GM23338 (cell line): ENCODE measurements around the gene JAKMIP2. TPM values are rescaled to one million over a fixed set of nuclear protein-coding genes. Genes with fewer than 3 reads are reported as not detected.

Source experiments
- ATAC-seq: fragments of 200-7000 bp; cut with Tn5 transposase; 3 replicates; pipeline ENCODE4 v1.9.1; 2020
- DNase-seq: peaks from one replicate; pipeline ENCODE4 v3.0.0-alpha.2; 2015; ENCODE audit warnings: low spot score
- H2AFZ ChIP-seq: fragments of 200-600 bp; sonication (generic); 2 replicates; pipeline ENCODE4 v1.8.0; 2016; ENCODE audit warnings: antibody characterized with exemption, mild to moderate bottlenecking, moderate library complexity
- H3F3A ChIP-seq: fragments of 200-600 bp; sonication (generic); replicated peaks from 2 replicates; pipeline ENCODE4 v1.8.0; 2017; ENCODE audit warnings: antibody characterized with exemption, mixed run types, low read depth
- H3K27ac ChIP-seq: fragments of 200-600 bp; sonication (generic); 2 replicates; pipeline ENCODE4 v1.6.1; 2016; ENCODE audit warnings: low read depth
- H3K27me3 ChIP-seq: fragments of 200-600 bp; sonication (generic); 2 replicates; pipeline ENCODE4 v1.8.0; 2016; ENCODE audit warnings: mild to moderate bottlenecking, mixed run types, moderate library complexity; ENCODE audit not compliant: insufficient read depth
- H3K36me3 ChIP-seq: fragments of 200-600 bp; sonication (generic); 2 replicates; pipeline ENCODE4 v1.8.0; 2016; ENCODE audit warnings: mild to moderate bottlenecking; ENCODE audit not compliant: insufficient read depth
- H3K4me1 ChIP-seq: fragments of 200-600 bp; sonication (generic); 2 replicates; pipeline ENCODE4 v1.8.0; 2016; ENCODE audit warnings: mild to moderate bottlenecking, moderate library complexity; ENCODE audit not compliant: insufficient read depth
- H3K4me2 ChIP-seq: fragments of 200-600 bp; sonication (generic); 2 replicates; pipeline ENCODE4 v1.7.1; 2017; ENCODE audit warnings: mixed run types
- H3K4me3 ChIP-seq: fragments of 200-600 bp; sonication (generic); 2 replicates; pipeline ENCODE4 v1.6.1; 2016; ENCODE audit warnings: mixed run types
- H3K79me2 ChIP-seq: fragments of 200-600 bp; sonication (generic); replicated peaks from 2 replicates; pipeline ENCODE4 v1.8.0; 2017; ENCODE audit warnings: mild to moderate bottlenecking; ENCODE audit not compliant: insufficient read depth
- H3K9me2 ChIP-seq: fragments of 200-600 bp; sonication (generic); 2 replicates; pipeline ENCODE4 v1.8.0; 2017; ENCODE audit not compliant: insufficient read depth
- H4K20me1 ChIP-seq: fragments of 200-600 bp; sonication (generic); replicated peaks from 2 replicates; pipeline ENCODE4 v1.8.0; 2017; ENCODE audit warnings: mild to moderate bottlenecking; ENCODE audit not compliant: insufficient read depth
- H3K27ac Mint-ChIP-seq: 2 replicates; pipeline ENCODE4 v1.8.0; 2020; ENCODE audit warnings: inconsistent platforms, mild to moderate bottlenecking, moderate library complexity, mixed read lengths
- H3K27me3 Mint-ChIP-seq: 3 replicates; pipeline ENCODE4 v1.8.0; 2022; ENCODE audit warnings: low read depth, mild to moderate bottlenecking, moderate library complexity, mixed read lengths, inconsistent platforms; ENCODE audit not compliant: insufficient read depth, poor library complexity
- H3K36me3 Mint-ChIP-seq: 3 replicates; pipeline ENCODE4 v1.8.0; 2021; ENCODE audit warnings: low read depth, mild to moderate bottlenecking, inconsistent platforms, moderate library complexity, mixed read lengths
- H3K4me1 Mint-ChIP-seq: 3 replicates; pipeline ENCODE4 v1.8.0; 2020; ENCODE audit warnings: mild to moderate bottlenecking, inconsistent platforms, mixed read lengths
- H3K4me3 Mint-ChIP-seq: 3 replicates; pipeline ENCODE4 v1.8.0; 2021; ENCODE audit warnings: moderate library complexity, mild to moderate bottlenecking, inconsistent platforms, mixed read lengths
- H3K9me3 Mint-ChIP-seq: 3 replicates; pipeline ENCODE4 v1.8.0; 2020; ENCODE audit warnings: moderate library complexity, mild to moderate bottlenecking, inconsistent platforms, mixed read lengths
- CREB1 ChIP-seq: fragments of 250-450 bp; sonication (Bioruptor Pico); IDR thresholded peaks from 2 replicates; pipeline ENCODE4 v1.5.0; 2020; ENCODE audit warnings: low read depth, mild to moderate bottlenecking, moderate library complexity
- EZH2 ChIP-seq: fragments of 200-600 bp; sonication (generic); IDR thresholded peaks from one replicate; pipeline ENCODE4 v1.8.0; 2017; ENCODE audit warnings: antibody characterized with exemption, mild to moderate bottlenecking, low read depth; ENCODE audit not compliant: unreplicated experiment
- EZH2phosphoT487 ChIP-seq: fragments of 200-600 bp; sonication (generic); IDR thresholded peaks from one replicate; pipeline ENCODE4 v1.8.1; 2018; ENCODE audit warnings: antibody characterized with exemption; ENCODE audit not compliant: unreplicated experiment
- JUNB ChIP-seq: IDR thresholded peaks from one replicate; pipeline ENCODE4 v1.6.1; 2016; ENCODE audit warnings: antibody characterized with exemption; ENCODE audit not compliant: unreplicated experiment
- NANOG ChIP-seq: IDR thresholded peaks from 2 replicates; pipeline ENCODE4 v1.6.1; 2016; ENCODE audit warnings: antibody characterized with exemption, borderline replicate concordance
- POLR2AphosphoS5 ChIP-seq: IDR thresholded peaks from 2 replicates; pipeline ENCODE4 v1.6.1; 2016; ENCODE audit warnings: antibody characterized with exemption, low read depth
- STAT1 ChIP-seq: IDR thresholded peaks from one replicate; pipeline ENCODE4 v1.6.1; 2016; ENCODE audit warnings: antibody characterized with exemption; ENCODE audit not compliant: unreplicated experiment
- ZNF114 ChIP-seq: fragments of 250-450 bp; sonication (Bioruptor Pico); IDR thresholded peaks from 2 replicates; pipeline ENCODE4 v1.5.0; 2020; ENCODE audit warnings: mild to moderate bottlenecking, moderate library complexity
- ZNF331 ChIP-seq: fragments of 250-450 bp; sonication (Bioruptor Pico); IDR thresholded peaks from 2 replicates; pipeline ENCODE4 v1.5.0; 2020; ENCODE audit warnings: low read depth, mild to moderate bottlenecking, moderate library complexity
- polyA plus RNA-seq: library from polyadenylated mRNA; unstranded; fragments of >200 nt; fragmentation: Nextera tagmentation; extraction: Ambion mirVana; gene quantifications from 2 replicates; pipeline ENCODE4 v1.2.1, GENCODE V29; 2016
- total RNA-seq: library from RNA; depleted of rRNA; stranded (reverse); fragments of >200 nt; shearing (Covaris generic); gene quantifications from 2 replicates; pipeline ENCODE4 v1.2.3, GENCODE V29; 2014
- TF ChIP-seq, protein P1 (sequence below): IDR thresholded peaks from 2 replicates; pipeline ENCODE4 v1.6.1; 2016; ENCODE audit warnings: antibody characterized with exemption
- TF ChIP-seq, protein P2 (sequence below), 2 experiments: fragments of 200-600 bp in 1 of 2; sonication (generic) in 1 of 2; conservative IDR thresholded peaks; 2 replicates each; pipeline versions ENCODE4 v1.5.1 to v1.6.1; 2016 to 2017; ENCODE audit warnings: antibody characterized with exemption in 2 of 2, low read depth in 2 of 2, mild to moderate bottlenecking in 2 of 2, moderate library complexity in 1 of 2
- TF ChIP-seq, protein P3 (sequence below): IDR thresholded peaks from one replicate; pipeline ENCODE4 v1.6.1; 2018; ENCODE audit warnings: antibody characterized with exemption; ENCODE audit not compliant: unreplicated experiment
- TF ChIP-seq, protein P4 (sequence below): fragments of 250-450 bp; sonication (Bioruptor Pico); IDR thresholded peaks from 2 replicates; pipeline ENCODE4 v1.5.0; 2020; ENCODE audit warnings: mild to moderate bottlenecking, moderate library complexity

Gene JAKMIP2
- total and polyA plus RNA-seq, 2 experiments from 2014 or later = 20.5 to 27.2 TPM

DNA sequence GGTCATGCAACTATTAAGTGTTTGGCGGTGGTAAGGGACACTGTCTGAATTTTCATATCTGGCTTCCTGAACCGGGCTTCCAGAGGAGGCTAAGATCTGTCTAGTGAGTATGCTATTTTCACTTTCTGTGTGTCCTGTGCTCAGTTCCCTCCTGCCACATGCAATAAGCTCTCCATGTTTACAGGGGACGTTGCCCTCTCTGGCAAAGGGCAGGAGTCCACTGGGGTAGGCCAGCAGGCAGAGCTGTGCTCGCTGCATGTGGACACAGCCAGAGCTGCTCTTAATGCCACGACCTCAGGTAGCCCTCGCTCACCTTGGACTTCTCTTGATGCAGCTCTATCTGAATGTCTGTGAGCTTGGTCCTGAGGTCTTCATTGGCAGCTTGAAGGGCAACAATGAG is 111.2 kb downstream of the JAKMIP2 start:
- Histone ChIP-seq H3K9me2 (no peaks in the 10 kb centered on the region), H3K4me1 (no peaks in the 10 kb centered on the region), H2AFZ (no peak overlapping the region), H3F3A (peaks cover 4% of the 10 kb centered on the region; the same call in 1 of the 2 replicates), H3K27me3 (no peaks in the 10 kb centered on the region), H3K4me3 (no peak overlapping the region), H3K27ac (no peak overlapping the region), H3K79me2 (no peaks in the 10 kb centered on the region), H3K36me3 (peaks cover 16% of the 10 kb centered on the region; the same call in 1 of the 2 replicates), H4K20me1 (peaks cover 7% of the 10 kb centered on the region), H3K4me2 (no peak overlapping the region)
- Mint-ChIP-seq H3K4me1 (peaks cover 2% of the 10 kb centered on the region; the same call in 1 of the 3 replicates), H3K4me3 (no peak overlapping the region), H3K36me3 (peaks cover 8% of the 10 kb centered on the region; the same call in 2 of the 3 replicates), H3K27ac (no peak overlapping the region), H3K27me3 (no peaks in the 10 kb centered on the region), H3K9me3 (no peaks in the 10 kb centered on the region)
- ATAC-seq (no peak), DNase-seq (no peak)
- TF ChIP-seq, protein P1, sequence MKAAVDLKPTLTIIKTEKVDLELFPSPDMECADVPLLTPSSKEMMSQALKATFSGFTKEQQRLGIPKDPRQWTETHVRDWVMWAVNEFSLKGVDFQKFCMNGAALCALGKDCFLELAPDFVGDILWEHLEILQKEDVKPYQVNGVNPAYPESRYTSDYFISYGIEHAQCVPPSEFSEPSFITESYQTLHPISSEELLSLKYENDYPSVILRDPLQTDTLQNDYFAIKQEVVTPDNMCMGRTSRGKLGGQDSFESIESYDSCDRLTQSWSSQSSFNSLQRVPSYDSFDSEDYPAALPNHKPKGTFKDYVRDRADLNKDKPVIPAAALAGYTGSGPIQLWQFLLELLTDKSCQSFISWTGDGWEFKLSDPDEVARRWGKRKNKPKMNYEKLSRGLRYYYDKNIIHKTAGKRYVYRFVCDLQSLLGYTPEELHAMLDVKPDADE = no peak
- TF ChIP-seq POLR2AphosphoS5 (no peak), EZH2 (no peak), ZNF331 (CRISPR knock-in tag) (no peak), STAT1 (no peak), JUNB (no peak), CREB1 (no peak), NANOG (no peak), ZNF114 (CRISPR knock-in tag) (no peak), EZH2phosphoT487 (no peak)
- TF ChIP-seq, protein P2, sequence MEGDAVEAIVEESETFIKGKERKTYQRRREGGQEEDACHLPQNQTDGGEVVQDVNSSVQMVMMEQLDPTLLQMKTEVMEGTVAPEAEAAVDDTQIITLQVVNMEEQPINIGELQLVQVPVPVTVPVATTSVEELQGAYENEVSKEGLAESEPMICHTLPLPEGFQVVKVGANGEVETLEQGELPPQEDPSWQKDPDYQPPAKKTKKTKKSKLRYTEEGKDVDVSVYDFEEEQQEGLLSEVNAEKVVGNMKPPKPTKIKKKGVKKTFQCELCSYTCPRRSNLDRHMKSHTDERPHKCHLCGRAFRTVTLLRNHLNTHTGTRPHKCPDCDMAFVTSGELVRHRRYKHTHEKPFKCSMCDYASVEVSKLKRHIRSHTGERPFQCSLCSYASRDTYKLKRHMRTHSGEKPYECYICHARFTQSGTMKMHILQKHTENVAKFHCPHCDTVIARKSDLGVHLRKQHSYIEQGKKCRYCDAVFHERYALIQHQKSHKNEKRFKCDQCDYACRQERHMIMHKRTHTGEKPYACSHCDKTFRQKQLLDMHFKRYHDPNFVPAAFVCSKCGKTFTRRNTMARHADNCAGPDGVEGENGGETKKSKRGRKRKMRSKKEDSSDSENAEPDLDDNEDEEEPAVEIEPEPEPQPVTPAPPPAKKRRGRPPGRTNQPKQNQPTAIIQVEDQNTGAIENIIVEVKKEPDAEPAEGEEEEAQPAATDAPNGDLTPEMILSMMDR (conservative IDR thresholded peaks at IDR 0.05; ENCODE audit: low read depth in 2 of 2) = no peak
- TF ChIP-seq, protein P3, sequence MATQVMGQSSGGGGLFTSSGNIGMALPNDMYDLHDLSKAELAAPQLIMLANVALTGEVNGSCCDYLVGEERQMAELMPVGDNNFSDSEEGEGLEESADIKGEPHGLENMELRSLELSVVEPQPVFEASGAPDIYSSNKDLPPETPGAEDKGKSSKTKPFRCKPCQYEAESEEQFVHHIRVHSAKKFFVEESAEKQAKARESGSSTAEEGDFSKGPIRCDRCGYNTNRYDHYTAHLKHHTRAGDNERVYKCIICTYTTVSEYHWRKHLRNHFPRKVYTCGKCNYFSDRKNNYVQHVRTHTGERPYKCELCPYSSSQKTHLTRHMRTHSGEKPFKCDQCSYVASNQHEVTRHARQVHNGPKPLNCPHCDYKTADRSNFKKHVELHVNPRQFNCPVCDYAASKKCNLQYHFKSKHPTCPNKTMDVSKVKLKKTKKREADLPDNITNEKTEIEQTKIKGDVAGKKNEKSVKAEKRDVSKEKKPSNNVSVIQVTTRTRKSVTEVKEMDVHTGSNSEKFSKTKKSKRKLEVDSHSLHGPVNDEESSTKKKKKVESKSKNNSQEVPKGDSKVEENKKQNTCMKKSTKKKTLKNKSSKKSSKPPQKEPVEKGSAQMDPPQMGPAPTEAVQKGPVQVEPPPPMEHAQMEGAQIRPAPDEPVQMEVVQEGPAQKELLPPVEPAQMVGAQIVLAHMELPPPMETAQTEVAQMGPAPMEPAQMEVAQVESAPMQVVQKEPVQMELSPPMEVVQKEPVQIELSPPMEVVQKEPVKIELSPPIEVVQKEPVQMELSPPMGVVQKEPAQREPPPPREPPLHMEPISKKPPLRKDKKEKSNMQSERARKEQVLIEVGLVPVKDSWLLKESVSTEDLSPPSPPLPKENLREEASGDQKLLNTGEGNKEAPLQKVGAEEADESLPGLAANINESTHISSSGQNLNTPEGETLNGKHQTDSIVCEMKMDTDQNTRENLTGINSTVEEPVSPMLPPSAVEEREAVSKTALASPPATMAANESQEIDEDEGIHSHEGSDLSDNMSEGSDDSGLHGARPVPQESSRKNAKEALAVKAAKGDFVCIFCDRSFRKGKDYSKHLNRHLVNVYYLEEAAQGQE = no peak
- TF ChIP-seq, protein P4, sequence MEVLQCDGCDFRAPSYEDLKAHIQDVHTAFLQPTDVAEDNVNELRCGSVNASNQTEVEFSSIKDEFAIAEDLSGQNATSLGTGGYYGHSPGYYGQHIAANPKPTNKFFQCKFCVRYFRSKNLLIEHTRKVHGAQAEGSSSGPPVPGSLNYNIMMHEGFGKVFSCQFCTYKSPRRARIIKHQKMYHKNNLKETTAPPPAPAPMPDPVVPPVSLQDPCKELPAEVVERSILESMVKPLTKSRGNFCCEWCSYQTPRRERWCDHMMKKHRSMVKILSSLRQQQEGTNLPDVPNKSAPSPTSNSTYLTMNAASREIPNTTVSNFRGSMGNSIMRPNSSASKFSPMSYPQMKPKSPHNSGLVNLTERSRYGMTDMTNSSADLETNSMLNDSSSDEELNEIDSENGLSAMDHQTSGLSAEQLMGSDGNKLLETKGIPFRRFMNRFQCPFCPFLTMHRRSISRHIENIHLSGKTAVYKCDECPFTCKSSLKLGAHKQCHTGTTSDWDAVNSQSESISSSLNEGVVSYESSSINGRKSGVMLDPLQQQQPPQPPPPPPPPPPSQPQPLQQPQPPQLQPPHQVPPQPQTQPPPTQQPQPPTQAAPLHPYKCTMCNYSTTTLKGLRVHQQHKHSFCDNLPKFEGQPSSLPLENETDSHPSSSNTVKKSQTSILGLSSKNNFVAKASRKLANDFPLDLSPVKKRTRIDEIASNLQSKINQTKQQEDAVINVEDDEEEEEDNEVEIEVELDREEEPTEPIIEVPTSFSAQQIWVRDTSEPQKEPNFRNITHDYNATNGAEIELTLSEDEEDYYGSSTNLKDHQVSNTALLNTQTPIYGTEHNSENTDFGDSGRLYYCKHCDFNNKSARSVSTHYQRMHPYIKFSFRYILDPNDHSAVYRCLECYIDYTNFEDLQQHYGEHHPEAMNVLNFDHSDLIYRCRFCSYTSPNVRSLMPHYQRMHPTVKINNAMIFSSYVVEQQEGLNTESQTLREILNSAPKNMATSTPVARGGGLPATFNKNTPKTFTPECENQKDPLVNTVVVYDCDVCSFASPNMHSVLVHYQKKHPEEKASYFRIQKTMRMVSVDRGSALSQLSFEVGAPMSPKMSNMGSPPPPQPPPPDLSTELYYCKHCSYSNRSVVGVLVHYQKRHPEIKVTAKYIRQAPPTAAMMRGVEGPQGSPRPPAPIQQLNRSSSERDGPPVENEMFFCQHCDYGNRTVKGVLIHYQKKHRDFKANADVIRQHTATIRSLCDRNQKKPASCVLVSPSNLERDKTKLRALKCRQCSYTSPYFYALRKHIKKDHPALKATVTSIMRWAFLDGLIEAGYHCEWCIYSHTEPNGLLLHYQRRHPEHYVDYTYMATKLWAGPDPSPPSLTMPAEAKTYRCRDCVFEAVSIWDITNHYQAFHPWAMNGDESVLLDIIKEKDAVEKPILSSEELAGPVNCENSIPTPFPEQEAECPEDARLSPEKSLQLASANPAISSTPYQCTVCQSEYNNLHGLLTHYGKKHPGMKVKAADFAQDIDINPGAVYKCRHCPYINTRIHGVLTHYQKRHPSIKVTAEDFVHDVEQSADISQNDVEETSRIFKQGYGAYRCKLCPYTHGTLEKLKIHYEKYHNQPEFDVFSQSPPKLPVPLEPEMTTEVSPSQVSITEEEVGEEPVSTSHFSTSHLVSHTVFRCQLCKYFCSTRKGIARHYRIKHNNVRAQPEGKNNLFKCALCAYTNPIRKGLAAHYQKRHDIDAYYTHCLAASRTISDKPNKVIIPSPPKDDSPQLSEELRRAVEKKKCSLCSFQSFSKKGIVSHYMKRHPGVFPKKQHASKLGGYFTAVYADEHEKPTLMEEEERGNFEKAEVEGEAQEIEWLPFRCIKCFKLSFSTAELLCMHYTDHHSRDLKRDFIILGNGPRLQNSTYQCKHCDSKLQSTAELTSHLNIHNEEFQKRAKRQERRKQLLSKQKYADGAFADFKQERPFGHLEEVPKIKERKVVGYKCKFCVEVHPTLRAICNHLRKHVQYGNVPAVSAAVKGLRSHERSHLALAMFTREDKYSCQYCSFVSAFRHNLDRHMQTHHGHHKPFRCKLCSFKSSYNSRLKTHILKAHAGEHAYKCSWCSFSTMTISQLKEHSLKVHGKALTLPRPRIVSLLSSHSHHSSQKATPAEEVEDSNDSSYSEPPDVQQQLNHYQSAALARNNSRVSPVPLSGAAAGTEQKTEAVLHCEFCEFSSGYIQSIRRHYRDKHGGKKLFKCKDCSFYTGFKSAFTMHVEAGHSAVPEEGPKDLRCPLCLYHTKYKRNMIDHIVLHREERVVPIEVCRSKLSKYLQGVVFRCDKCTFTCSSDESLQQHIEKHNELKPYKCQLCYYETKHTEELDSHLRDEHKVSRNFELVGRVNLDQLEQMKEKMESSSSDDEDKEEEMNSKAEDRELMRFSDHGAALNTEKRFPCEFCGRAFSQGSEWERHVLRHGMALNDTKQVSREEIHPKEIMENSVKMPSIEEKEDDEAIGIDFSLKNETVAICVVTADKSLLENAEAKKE = no peak
